ELR (cell line): ENCODE data around the gene MRPS2.

ENCODE experiments used
- DNase-seq: peaks from one replicate; pipeline ENCODE4 v3.0.0-alpha.2; 2015; ENCODE audit warnings: low read depth

MRPS2 gene

GRCh38 chr9:135480071-135480939, 20.2 kb upstream of the MRPS2 start:
- DNase-seq, result peak; percentile 62

GRCh38 chr9:135480940-135481310, 19.6 kb upstream of the MRPS2 start:
- DNase-seq, result no peak

- DNase-seq, result no peak
These were observed 18.3 kb upstream of the MRPS2 start for GRCh38 chr9:135482015-135482754.

- no peak for DNase-seq
These were observed 15.8 kb upstream of the MRPS2 start for GRCh38 chr9:135484460-135485277.

GRCh38 chr9:135485385-135485784, 15.1 kb upstream of the MRPS2 start:
- no peak for DNase-seq

GRCh38 chr9:135485832-135486231, 14.7 kb upstream of the MRPS2 start:
- no peak for DNase-seq

DNA sequence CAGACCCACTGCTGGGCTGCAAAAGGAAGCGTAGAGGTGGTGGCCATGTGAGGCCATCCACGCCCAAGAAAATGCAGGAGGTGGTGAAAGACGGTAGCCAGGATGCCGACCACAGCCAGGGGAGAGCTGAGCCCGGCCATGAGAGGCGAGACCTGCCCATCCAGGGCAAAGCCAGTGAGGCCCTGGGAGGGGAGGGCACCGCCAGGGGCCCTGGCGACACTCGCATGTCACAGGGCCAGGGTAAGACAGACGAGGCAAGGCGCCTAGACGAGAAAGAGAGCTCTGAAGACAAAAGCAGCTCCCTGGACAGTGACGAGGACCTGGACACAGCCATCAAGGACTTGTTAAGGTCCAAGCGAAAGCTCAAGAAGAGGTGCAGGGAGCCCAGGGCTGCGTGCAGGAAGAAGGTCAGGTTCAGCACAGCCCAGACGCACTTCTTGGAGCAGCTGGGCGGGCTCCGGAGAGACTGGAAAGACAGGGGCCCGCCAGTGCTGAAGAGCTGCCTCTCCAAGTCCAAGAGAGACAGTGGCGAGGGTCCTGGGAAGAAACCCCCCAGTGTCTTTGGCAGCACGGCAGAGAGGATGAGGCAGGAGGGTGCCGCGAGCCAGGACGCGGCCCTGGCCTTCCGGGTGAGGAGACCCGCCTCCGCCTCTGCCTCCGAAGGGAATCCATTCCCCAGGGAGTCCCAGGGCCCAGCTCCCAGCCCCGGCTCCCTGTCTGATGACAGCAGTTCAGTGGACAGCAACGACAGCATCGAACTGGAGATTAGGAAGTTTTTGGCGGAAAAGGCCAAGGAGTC, 14.0 kb upstream of the MRPS2 start:
- no peak for DNase-seq

- DNase-seq, result no peak
These were observed 13.0 kb upstream of the MRPS2 start for GRCh38 chr9:135487281-135488012.

DNA sequence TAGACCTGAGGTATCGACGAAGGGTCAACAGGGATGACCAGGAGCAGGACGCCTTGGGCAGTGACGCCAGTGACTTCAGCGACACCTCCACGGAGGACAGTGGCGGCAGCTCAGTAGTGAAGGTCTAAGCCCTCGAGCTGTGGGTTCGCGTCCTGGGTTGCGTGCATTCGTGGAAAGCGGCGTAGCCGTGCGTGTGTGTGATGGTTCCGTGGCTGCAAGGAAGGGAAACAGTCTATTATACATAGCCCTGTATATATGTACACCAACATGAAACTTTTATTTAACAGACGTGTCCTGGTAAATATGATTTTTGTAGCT, 12.5 kb upstream of the MRPS2 start:
- no peak for DNase-seq

- no peak for DNase-seq
These were observed 12.0 kb upstream of the MRPS2 start for GRCh38 chr9:135488527-135488926.

- DNase-seq, result no peak
These were observed 11.1 kb upstream of the MRPS2 start for GRCh38 chr9:135489188-135489906.

DNA sequence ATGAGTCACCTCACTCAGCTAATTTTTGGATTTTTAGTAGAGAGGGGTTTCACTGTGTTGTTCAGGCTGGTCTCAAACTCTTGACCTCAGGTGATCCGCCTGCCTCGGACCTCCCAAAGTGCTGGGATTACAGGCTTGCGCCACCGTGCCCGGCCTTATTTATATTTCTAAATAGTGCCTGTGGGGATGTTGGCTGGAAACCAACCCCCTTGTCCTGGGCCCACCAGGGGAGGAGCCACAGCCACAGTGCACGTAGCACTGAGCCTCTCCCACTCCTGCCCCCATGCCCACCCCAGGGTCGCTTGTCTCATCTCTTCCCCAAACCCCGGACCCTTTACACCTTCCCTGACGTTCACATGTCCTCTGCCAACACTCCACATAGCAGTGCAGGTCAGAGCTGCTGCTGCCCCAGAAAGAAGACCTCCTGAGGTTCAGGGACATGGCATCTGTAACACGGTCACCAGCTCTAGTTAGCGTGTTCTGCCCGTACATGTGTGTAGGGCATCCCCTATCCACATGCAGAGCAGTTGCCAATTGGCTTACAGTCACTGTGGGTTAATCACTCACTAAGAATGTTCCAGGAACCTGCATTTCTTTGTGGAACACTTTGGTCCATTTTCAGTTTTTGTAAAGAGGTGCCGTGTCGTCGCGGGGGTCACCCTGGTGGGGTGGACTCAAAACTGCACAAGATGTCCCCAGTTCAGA, 10.2 kb upstream of the MRPS2 start:
- no peak for DNase-seq

DNA sequence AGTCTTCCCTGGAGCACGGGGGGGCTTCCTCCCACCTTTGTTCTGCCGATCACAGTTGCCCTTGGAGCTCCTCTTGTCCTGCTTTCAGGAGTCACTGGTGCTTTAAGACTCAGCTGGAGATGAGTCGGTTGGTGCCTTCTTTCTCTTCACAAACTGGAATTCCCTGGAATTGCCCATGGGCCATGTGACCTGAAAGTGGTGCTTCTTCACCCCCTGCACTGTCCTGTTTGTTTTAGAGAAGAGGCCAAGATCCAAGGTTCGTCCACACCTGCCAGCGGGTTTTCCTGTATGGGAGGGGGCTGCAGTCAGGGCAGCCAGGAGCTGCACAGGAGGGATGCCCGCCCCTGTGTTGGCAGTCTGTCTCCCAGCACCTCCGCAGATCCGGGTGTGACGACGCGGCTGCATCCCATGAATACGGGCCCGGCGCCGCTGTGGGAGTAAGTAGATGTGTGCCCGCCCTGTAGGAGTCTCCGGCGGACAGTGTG, 9.5 kb upstream of the MRPS2 start:
- DNase-seq, result no peak

GRCh38 chr9:135491764-135492163, 8.7 kb upstream of the MRPS2 start:
- no peak for DNase-seq

DNA sequence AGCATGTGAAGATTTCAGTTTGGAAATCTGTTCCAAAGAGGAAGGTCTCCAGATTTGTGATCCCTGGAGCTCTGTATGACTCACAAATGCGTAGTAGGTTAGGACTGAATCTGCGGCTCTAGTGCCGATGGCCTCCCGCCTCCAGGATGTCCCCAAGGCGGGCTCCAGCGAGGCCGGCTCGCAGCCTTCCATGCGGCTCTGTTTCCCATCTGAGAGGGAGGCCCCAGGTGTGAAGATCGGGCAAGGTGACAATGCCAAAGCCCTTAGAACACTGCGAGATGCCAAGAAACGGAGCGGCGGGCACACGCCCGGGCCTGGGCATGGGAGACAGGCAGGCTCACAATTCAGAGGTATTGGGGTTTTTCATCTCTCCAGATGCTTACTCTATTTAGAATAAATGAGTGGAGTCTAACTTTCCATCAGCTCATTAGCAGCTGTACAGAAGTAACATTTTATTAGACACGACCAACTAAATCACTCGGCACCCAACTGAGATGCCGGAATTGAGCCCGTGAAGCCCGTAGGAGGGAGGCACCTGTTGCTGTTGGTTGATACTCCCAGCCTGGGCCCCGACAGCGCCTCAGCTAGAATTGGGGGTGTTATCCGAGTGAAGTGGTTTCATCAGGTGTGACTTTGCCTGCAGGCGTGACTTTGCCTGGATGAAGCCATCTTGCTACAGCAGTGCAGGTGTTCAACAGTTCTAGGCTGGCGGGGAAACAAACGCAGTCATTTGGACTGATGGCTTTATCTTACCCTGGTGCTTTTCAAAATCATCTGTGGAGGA, 7.4 kb upstream of the MRPS2 start:
- DNase-seq, result no peak

DNA sequence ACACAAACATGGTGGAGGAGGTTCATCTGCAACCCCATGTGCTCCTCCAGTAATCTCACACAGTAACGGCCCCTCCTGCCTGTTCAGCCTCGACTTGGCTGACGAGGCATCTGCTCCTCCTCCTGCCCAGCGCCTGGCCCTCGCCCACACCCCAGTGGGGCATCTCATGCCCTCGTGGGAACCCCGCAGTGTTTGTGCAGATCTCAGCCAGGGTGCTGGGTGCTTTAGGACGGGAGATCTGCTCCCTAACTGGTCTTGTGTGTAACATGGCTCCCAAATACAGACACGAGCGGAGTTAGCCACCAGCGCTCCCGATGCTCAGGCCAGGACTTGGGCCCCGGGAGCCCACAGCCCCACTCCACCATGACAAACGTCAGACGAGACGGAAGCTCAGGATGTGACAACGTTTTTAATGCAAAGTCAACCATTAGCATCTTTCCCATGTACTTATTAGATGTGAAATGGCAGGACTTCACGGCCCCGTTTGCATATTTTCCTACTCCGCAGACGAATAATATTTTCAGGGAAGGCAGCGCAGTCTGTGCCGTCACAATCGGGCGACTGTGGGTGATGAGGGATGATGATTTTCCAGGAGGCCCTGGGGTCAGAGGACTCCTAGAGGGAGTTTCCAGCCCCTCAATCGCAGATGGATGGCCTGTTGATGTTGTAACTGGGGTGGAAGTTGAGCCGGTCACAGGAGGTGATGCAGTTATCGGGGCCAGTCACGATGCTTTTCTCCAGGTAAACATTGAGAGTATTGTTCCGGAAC, 5.5 kb upstream of the MRPS2 start:
- DNase-seq, result no peak

- no peak for DNase-seq
These were observed 1.9 kb upstream of the MRPS2 start for GRCh38 chr9:135498381-135499126.
